GM12872 (cell line): ENCODE data around the gene OR2J1.

Experiments used
- CTCF ChIP-seq: IDR thresholded peaks from 3 replicates; pipeline ENCODE4 v1.5.1; 2011; ENCODE audit warnings: low read depth, mild to moderate bottlenecking, low read length, moderate library complexity; ENCODE audit not compliant: insufficient read depth

OR2J1 gene

DNA sequence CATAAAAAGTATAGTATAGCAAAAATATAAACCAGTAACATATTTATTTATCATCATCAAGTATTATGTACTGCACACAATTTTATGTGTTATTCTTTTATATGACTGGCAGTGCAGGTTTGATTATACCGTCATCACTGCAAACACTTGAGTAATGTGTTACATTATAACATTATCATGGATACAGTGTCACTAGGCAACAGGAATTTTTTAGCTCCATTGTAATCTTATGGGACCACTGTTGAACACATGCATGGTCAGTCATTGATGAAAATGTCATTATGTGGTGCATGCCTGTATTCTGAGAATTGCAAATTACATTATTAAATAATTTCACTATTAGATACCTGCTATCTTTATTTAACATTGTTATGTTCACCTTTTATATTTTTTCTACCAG, 42.3 kb downstream of the OR2J1 start:
- TF ChIP-seq CTCF: no peak

- no peak for TF ChIP-seq CTCF
These were observed 43.0 kb downstream of the OR2J1 start for GRCh38 chr6:29142309-29142708.

DNA sequence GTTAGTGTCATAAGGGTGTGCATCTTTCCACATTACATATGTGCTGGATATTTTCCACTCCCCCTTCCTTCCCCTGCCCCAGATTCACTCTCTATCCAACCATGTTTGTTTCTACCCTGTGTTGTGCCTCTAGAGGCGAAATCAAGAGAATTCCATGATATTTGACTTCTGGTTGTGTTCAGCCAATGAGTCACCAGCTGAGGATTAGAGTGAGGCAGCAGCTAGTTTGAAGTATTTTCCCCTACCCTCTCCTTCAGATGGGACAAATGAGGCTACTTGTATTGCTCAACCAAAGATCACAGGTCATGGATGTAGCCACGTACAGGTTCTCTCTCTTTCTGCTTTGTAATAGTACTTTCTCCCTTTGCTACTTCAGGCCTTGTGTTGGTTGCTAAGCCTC, 46.9 kb downstream of the OR2J1 start:
- TF ChIP-seq CTCF: no peak

DNA sequence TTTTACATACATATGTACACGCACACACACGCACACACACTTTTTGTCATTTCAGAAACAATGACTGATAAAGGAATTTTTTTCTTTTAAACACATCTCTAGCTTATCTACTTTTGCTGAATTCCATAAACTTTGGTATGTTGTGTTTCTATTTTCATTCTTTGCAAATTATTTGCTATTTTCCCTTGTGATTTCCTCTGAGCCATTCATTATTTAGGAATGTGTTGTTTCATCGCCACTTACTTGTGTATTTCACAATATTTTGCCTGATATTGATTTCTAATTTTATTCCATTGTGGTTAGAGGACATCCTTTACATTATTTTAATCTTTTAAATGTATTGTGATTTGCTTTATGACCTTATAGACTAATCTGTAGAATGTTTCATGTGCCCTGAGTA, 47.8 kb downstream of the OR2J1 start:
- TF ChIP-seq CTCF: no peak
